LHCN-M2 (cell line): ENCODE measurements around the gene G3BP1. TPM values are rescaled to one million over a fixed set of nuclear protein-coding genes. Genes with fewer than 3 reads are reported as not detected.
"Not testable (repeated sequence)": the region's sequence is repeated elsewhere in the genome, so short reads cannot be mapped to it uniquely, and the experiment has no call there.

Source experiments
- DNase-seq: peaks from one replicate; pipeline ENCODE4 v3.0.0-alpha.2; 2012; ENCODE audit warnings: low read depth
- total RNA-seq: library from RNA; depleted of rRNA; stranded (reverse); fragments of >200 nt; gene quantifications from 2 replicates; pipeline ENCODE4 v1.2.3, GENCODE V29; 2014; rRNA removed

G3BP1 gene
- total RNA-seq, 1 experiment from 2014 or later: 203 TPM

DNA sequence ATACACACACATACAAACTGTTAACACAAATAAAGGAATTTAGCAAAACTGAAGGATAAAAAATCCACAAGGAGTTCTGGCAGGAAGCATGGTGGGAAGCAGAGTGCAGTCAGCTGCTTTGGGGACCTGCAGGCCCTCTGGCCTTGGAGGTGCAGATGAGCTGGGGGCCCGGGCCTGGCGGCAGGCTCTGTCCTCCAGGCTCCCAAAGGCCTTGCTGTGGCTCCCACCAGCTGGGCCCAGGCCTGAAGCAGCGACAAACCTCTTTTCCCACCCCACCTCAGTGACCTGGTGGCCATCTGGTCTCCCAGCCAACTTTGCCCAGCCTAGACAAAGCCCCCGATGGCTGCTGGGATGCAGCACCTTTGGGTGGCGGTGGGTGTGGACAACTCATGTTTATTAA, 85.1 kb downstream of the G3BP1 start:
- no peak for DNase-seq

DNA sequence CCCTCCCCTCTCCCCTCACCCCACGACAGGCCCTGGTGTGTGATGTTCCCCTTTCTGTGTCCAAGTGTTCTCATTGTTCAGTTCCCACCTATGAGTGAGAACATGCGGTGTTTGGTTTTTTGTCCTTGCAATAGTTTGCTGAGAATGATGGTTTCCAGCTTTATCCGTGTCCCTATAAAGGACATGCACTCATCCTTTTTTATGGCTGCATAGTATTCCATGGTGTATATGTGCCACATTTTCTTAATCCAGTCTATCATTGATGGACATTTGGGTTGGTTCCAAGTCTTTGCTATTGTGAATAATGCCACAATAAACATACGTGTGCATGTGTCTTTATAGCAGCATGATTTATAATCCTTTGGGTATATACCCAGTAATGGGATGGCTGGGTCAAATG, 89.1 kb downstream of the G3BP1 start:
- not testable (repeated sequence) for DNase-seq

Other genes with a start within 250 kb of the G3BP1 start
- 0.13 TPM in 1 of 2 replicates, not detected in the other for gene FAT2, start 180.6 kb upstream of the G3BP1 start, total RNA-seq
- gene SPARC, start 85.0 kb upstream of the G3BP1 start, total RNA-seq: 797 and 1,163 TPM in 2 replicates
- 86.4 and 119 TPM in 2 replicates for gene ATOX1, start 13.3 kb upstream of the G3BP1 start, total RNA-seq
- gene GLRA1, start 152.9 kb downstream of the G3BP1 start, total RNA-seq: not detected in 2 replicates